Activated naive CD4-positive, alpha-beta T cell treated with anti-CD3 and anti-CD28 coated beads, Interleukin-2, amount 50 U/mL, for 24 hours (primary cell): ENCODE measurements around the gene GALNT10.

Source experiments
- H3K27ac Mint-ChIP-seq: one replicate; pipeline ENCODE4 v1.8.0; 2021; ENCODE audit warnings: mild to moderate bottlenecking, mixed read lengths
- H3K27me3 Mint-ChIP-seq: one replicate; pipeline ENCODE4 v1.8.0; 2021; ENCODE audit warnings: mixed read lengths
- H3K36me3 Mint-ChIP-seq: one replicate; pipeline ENCODE4 v1.8.0; 2021; ENCODE audit warnings: mixed read lengths
- H3K4me1 Mint-ChIP-seq: one replicate; pipeline ENCODE4 v1.8.0; 2021; ENCODE audit warnings: mixed read lengths
- H3K4me3 Mint-ChIP-seq: one replicate; pipeline ENCODE4 v1.8.0; 2021; ENCODE audit warnings: mild to moderate bottlenecking, mixed read lengths
- H3K9me3 Mint-ChIP-seq: one replicate; pipeline ENCODE4 v1.8.0; 2021; ENCODE audit warnings: mixed read lengths

The GALNT10 gene

DNA sequence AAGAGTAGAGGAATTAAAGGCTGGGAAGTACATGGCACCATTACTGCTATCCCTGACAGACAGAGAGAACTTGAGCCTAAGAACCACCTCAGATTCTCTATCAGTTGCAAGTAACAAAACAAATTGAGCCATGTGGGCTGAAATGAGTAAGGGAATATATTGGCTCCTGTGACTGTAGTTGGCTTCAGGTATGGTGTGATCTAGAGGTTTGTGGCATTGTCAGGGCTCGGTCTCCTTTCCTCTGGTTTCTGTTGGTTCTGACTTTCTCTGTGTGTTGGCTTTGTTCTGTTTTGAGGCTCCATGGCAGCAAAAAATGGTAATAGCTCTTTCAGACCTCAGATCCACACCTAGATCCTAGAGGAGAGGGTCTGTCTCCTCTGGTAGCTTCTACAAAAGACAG lies 5.7 kb downstream of the GALNT10 start:
- no peaks in the 10 kb centered on the region for H3K9me3 Mint-ChIP-seq
- H3K36me3 Mint-ChIP-seq, result peaks cover 8% of the 10 kb centered on the region
- no peak overlapping the region for H3K4me3 Mint-ChIP-seq
- no peaks in the 10 kb centered on the region for H3K27me3 Mint-ChIP-seq
- H3K27ac Mint-ChIP-seq, result peak overlapping the region; percentile 13
- peaks cover 62% of the 10 kb centered on the region for H3K4me1 Mint-ChIP-seq

DNA sequence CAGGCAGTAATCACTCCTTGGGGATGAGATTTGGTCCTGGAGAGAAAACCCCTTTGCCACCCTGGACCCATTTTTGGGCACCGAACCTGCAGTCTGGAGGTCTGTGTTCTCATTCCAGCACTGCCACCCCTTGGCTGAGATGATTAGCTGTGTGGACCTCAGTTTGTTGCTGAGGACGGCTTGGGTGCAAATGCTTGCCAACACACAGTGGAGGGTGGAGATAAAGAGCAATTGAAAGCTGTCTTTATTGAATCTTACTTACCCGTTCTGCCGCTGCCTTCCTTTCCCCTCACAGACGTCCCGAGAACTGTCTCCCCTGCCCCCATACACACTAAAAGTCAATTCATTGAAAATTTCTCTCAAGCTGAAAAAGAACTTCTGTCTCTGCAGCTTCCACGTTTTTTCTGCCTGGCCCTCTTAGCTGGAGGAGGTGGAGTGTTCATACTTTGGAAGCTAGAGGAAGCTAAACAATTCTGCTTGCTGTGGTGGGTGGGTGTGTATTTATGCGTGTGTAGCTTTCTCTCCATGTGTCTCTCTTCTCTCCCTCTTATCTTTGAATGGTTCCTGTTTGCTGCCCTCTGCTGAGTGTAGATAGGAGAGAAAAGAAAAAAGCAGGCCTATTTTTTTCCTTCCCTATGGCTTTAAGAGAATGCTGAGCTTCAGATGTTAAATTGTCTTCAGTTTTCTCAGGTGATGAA lies 6.6 kb downstream of the GALNT10 start:
- peak overlapping the region; percentile 10 for H3K27ac Mint-ChIP-seq
- no peaks in the 10 kb centered on the region for H3K9me3 Mint-ChIP-seq
- peaks cover 63% of the 10 kb centered on the region for H3K4me1 Mint-ChIP-seq
- H3K36me3 Mint-ChIP-seq, result peaks cover 8% of the 10 kb centered on the region
- H3K27me3 Mint-ChIP-seq, result no peaks in the 10 kb centered on the region
- peak overlapping the region; percentile 31 for H3K4me3 Mint-ChIP-seq

DNA sequence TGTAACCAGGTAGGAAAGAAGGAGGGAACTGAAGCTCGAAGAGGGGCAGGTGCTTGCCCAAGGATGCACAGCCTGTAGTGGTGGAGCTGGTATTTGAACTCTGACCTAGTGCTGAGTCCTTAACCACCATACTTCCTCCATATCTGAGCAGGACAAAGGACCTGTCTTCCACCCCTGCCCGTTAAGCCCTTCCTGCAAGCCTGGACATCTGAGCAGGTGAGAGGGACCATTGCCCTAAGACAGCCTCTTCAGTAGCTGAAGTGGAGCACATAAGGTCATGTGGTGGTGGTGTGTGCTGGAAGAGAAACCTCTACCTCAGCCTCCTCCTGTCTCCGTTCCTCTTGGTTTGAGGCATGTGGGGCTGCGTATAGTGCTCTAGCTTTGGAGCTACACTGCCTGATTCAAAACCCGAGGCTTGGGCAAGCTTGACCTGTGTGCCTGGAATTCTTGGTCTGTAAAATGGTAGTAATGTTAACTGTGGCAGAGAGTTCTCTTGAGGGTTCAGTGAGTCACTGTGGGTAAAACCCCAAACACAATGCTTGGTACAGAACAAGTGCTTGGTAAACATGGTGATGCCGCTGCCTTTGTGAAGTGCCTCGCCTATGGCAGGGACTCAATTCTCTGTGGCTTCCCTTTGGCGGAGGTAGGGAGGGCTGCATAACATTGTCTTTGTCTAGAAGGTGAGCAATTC lies 7.4 kb downstream of the GALNT10 start:
- peaks cover 8% of the 10 kb centered on the region for H3K36me3 Mint-ChIP-seq
- peaks cover 63% of the 10 kb centered on the region for H3K4me1 Mint-ChIP-seq
- H3K4me3 Mint-ChIP-seq, result peak overlapping the region; percentile 72
- H3K9me3 Mint-ChIP-seq, result no peaks in the 10 kb centered on the region
- H3K27ac Mint-ChIP-seq, result peak overlapping the region; percentile 87
- no peaks in the 10 kb centered on the region for H3K27me3 Mint-ChIP-seq

DNA sequence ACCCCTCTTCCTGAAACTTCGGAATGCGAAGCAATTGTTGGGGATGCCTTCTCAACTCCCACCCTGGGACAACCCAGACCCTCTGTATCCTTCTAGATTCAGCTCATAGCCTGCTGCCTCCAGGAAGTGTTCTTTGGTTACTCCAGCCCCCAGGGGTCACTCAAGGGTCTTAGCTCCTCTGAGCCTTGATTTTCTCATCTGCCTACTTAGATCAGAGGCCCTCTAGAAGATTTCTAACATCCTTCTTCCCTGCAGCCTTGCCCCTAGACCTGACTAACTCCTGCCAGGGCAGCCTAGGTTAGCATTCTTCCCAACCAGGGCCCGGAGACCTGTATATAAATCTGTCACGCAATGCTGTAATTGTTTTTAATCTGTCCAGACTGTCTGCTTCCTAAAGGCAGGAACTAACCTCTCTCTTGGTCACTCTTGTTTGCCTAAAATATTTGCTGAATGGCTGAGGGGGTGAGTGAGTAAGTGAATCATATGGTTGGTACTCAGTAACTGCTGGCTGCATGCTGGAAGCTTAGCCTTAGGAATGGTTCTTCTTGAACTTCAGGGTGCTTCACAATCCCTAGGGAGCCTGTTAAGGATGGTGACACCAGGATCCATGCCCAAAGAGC lies 8.2 kb downstream of the GALNT10 start:
- peaks cover 9% of the 10 kb centered on the region for H3K36me3 Mint-ChIP-seq
- H3K27ac Mint-ChIP-seq, result no peak overlapping the region
- peaks cover 66% of the 10 kb centered on the region for H3K4me1 Mint-ChIP-seq
- H3K4me3 Mint-ChIP-seq, result peak overlapping the region; percentile 72
- H3K9me3 Mint-ChIP-seq, result no peaks in the 10 kb centered on the region
- H3K27me3 Mint-ChIP-seq, result no peaks in the 10 kb centered on the region

DNA sequence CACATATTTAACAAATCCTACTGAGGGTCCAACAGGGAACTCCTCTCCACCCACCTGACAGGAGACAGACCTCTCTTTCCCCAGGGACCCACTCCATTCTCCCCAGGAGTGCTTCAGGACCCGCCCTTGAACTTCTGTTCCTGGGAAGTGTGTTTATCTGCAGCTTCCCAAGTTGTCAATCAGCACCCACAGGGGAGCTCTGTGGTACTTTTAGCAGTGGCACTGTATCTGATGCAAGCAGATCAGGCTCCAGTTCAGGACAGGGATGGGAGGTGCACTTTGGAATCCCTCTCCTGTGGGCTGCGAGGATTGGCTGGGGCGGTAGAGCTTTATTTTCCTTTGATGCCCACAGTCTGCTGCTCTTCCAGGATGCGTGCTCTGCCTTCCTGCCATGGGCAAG lies 8.7 kb downstream of the GALNT10 start:
- H3K27ac Mint-ChIP-seq, result no peak overlapping the region
- H3K27me3 Mint-ChIP-seq, result no peaks in the 10 kb centered on the region
- H3K36me3 Mint-ChIP-seq, result peaks cover 9% of the 10 kb centered on the region
- no peaks in the 10 kb centered on the region for H3K9me3 Mint-ChIP-seq
- H3K4me3 Mint-ChIP-seq, result peak overlapping the region; percentile 26
- H3K4me1 Mint-ChIP-seq, result peaks cover 69% of the 10 kb centered on the region

DNA sequence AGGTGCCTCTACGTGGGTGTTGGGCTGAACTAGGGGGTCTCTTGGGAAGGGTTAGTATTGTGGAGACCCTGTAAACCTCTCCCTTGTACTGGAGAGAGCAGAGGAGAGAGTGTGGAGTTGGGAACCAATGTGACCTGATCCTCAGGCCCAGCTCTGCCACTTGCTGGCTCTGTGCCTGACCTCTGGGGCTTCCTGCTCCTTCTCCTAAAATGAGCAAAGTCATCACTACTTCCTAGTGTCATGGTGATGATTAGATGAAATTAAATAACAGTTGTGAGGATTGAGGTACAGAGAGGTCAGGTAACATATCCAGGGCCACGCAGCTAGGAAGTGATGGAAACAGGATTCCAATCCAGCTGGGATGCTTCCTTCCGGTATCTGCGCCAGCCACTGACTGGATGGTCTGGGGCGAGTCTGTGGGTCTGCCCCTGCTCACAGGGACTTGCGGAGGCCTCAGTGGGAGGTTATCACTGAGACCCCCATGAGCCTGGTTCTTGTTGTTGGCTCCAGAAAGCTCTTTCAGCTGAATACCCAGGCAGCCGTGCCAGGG lies 9.2 kb downstream of the GALNT10 start:
- Mint-ChIP-seq H3K27me3 (no peaks in the 10 kb centered on the region), H3K36me3 (peaks cover 12% of the 10 kb centered on the region), H3K4me3 (no peak overlapping the region), H3K4me1 (peaks cover 70% of the 10 kb centered on the region), H3K9me3 (no peaks in the 10 kb centered on the region), H3K27ac (no peak overlapping the region)

DNA sequence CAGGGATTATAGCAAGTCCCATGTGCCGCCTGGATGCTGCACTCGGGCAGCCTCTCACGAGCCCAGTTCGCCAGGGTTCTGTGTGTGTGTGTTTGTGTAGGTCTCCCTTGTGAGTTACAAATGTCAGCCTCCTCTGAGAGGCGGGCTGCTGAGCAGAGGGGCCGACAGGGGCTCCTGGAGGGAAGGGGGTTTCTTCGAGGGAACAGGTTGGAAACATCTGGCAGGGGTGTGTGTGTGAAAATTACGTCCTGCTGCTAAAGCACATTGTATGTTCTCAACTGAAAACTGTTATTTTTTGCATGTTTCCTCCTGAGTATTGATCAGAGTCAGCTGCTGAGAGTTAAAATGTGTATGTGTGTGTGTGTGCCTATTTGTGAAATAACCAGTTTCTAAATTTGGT lies 9.7 kb downstream of the GALNT10 start:
- Mint-ChIP-seq H3K36me3 (peaks cover 12% of the 10 kb centered on the region), H3K27me3 (no peaks in the 10 kb centered on the region), H3K4me3 (no peak overlapping the region), H3K9me3 (no peaks in the 10 kb centered on the region), H3K4me1 (peaks cover 74% of the 10 kb centered on the region), H3K27ac (no peak overlapping the region)

DNA sequence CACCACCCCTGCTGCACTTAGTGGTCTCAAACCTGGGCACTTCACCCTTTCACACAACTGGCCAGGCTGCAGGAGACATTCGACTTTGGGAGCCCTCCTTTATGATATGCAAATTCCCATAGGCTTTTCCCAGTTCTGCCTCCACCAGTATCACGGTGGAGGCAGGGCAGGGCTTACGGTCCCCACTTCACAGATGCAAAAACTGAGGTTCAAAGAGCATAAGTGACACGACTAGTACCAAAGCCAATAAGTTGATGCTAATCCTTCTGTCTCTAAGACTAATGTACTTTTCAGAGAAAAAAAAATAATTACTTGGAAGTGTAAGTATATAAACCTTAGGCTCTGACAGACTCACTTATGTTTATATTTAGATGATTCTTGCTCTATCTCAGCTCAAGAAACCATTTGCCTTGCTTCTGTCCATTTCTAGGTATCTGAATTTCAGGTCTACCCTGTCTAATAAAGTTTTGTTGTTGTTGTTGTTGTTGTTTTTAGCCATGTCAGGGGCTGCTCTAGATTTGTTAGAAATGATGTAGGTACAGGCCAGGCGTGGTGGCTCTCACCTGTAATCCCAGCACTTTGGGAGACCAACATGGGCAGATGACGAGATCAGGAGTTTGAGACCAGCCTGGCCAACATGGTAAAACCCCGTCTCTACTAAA lies 10.7 kb downstream of the GALNT10 start:
- Mint-ChIP-seq H3K4me1 (peaks cover 75% of the 10 kb centered on the region), H3K4me3 (no peak overlapping the region), H3K36me3 (peaks cover 10% of the 10 kb centered on the region), H3K27me3 (no peaks in the 10 kb centered on the region), H3K9me3 (no peaks in the 10 kb centered on the region), H3K27ac (no peak overlapping the region)

DNA sequence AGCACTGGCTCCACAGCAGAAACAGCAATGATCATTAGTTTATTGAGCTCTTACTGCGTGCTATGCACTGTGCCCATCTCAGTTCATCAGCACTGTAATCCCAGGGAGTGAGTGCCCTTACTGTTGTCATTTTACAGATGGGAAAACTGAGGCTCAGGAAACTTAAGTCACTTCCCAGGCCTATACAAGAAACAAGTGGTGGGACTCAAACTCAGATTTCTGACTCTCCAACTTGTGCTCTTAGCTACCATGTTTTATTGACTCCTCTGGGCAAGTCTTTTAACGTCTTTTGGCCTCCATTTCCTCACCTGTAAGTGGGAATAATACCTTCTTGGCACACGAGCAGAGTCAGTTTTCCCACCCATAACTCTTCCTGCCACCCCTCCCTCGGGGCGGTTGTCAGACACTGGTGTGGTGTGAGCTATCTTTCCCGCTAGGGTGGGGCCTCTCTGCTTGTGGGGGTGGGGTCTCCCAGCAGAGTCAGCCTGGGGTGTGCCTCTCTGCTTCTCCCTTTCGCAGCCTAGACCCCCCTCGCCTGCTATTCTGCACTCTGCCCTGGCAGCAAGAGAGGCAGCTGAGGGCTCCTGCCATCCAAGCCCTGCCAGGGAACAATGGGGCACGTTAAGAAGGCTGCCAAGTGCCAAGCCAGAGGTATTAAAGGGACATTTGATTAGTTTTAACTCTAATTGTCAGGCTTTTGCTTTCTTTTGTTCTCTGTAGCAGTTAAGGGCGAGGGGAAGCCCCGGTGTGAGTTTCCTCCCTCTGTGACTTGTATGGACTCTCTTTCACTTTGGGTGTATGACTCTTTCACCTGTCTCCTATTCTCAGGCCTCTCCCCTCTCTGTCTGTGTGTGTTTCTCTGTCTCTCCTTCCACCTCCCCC lies 12.1 kb downstream of the GALNT10 start:
- peak overlapping the region; percentile 79 for H3K4me3 Mint-ChIP-seq

DNA sequence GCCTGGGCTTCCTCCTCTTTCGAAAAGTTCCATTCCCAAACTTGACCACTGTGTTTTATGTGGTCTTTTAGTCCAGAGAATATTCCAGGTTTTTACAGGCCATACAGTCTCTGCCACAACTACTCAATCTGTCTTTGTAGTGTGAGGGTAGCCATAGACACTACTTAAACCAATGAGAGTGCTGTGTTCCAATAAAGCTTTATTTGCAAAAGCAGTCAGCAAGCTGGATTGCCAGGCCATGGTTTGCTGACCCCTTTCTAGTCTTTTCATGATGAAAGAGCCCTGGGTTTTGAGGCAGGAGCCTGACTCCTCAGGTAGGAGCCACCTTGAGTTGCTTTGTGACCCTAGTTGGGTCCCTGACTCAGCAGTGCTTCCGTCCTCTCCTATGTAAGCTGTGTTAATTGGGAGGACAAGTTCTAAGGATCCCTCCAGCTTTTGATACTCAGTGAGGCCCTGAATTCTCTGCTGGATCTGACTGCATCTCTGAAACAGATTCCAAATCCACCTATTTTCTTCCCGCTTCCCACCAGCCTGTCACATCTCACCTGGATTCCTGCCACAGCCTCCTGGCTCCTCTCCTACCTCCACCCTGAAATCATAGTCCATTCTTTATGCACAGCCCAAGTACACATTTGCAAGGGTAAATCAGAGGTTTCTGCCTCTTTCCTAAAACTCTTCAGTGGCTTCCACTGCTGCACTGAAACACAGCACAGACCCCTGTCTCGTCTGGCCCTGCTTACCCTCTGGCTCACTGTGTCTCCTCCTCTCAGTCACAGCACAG lies 13.5 kb downstream of the GALNT10 start:
- no peak overlapping the region for H3K4me3 Mint-ChIP-seq
- H3K27ac Mint-ChIP-seq, result peak overlapping the region; percentile 72
- peaks cover 51% of the 10 kb centered on the region for H3K4me1 Mint-ChIP-seq
- H3K9me3 Mint-ChIP-seq, result no peaks in the 10 kb centered on the region
- H3K36me3 Mint-ChIP-seq, result peaks cover 14% of the 10 kb centered on the region
- no peaks in the 10 kb centered on the region for H3K27me3 Mint-ChIP-seq

More for the DNA sequence above, 12.1 kb downstream of the GALNT10 start:
- Mint-ChIP-seq H3K27me3 (no peaks in the 10 kb centered on the region), H3K36me3 (peaks cover 10% of the 10 kb centered on the region), H3K4me1 (peaks cover 65% of the 10 kb centered on the region), H3K9me3 (no peaks in the 10 kb centered on the region), H3K27ac (peak overlapping the region; percentile 92)

DNA sequence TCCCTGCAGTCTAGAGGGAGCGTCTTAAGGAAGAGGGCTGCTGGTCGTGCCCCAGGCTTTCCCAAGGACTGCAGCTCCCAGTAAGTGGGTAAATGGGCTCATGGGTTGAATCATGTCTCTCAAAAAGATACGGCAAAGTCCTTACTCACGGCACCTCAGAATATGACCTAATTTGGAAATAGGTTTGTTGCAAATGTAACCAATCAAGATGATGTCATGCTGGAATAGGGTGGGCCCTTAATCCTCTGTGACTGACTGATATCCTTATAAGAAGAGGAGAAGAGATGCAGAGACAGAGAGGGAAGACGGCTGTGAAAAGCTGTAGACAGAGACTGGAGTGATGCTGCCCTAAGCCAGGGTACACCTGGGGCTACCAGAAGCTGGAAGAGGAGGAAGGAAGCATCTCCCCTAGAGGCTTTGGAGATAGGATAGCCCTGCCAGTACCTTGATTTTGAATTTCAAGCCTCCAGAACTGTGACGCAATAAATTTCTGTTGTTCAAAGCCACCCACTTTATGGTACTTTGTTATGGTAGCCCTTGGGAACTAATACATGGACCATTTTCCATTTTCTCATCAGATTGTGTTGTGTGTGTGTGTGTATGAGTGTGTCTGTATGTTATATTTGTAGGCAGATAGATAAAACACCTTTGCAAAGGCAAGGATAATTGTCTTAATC lies 15.0 kb downstream of the GALNT10 start:
- Mint-ChIP-seq H3K4me1 (peaks cover 41% of the 10 kb centered on the region), H3K27ac (peak overlapping the region; percentile 62), H3K36me3 (peaks cover 16% of the 10 kb centered on the region), H3K4me3 (no peak overlapping the region), H3K27me3 (no peaks in the 10 kb centered on the region), H3K9me3 (no peaks in the 10 kb centered on the region)

DNA sequence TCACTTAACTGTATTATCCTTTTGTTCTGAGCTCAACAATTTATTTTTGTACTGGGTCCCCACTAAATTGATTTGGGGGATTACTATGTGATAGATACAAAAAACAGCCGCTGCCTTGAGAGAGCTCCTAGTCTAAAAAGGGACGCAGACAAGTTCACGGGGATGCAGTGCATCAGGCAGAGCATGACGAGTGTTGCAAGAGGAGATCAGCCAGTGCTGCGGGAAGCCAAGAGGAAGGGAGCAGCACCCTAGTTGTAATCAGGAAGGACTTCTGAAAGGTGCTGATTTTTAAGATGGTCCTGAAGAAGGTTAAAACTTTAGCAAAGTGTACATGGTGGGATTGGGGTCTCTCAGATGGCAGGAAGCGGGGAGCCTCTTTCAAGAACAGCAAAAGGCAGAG lies 15.8 kb downstream of the GALNT10 start:
- peaks cover 41% of the 10 kb centered on the region for H3K4me1 Mint-ChIP-seq

DNA sequence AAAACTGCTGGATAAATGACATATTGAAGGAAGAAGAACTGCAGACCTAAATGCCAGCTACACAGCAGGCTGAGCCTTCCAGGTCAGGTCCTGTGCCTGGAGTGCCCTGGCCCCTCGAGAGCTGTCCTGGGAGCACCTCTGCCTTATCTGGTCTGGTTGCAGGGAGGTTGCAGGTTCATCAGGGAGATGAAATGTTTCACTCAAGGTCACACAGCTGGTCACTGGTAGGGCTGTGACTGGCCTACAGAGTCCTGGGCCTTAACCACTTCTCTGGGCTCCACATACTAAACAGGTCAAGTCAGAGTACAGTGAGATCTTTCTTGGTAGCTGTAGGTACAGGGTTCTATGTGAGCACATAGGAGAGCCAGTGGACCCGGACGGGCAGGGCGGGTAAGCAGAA lies 16.7 kb downstream of the GALNT10 start:
- H3K4me1 Mint-ChIP-seq, result peaks cover 32% of the 10 kb centered on the region
- no peak overlapping the region for H3K27ac Mint-ChIP-seq
- no peak overlapping the region for H3K4me3 Mint-ChIP-seq
- peaks cover 22% of the 10 kb centered on the region for H3K36me3 Mint-ChIP-seq
- H3K27me3 Mint-ChIP-seq, result no peaks in the 10 kb centered on the region
- no peaks in the 10 kb centered on the region for H3K9me3 Mint-ChIP-seq

More for the DNA sequence above, 15.8 kb downstream of the GALNT10 start:
- Mint-ChIP-seq H3K36me3 (peaks cover 18% of the 10 kb centered on the region), H3K27ac (peak overlapping the region; percentile 53), H3K27me3 (no peaks in the 10 kb centered on the region), H3K4me3 (no peak overlapping the region), H3K9me3 (no peaks in the 10 kb centered on the region)
